Osteocyte (in vitro differentiated cells): ENCODE data around the gene NFIA. TPM values are rescaled to one million over a fixed set of nuclear protein-coding genes. Genes with fewer than 3 reads are reported as not detected.

Source experiments
- DNase-seq: peaks from one replicate; pipeline ENCODE4 v3.0.0; 2021; ENCODE audit warnings: mixed read lengths; ENCODE audit not compliant: unreplicated experiment; ENCODE audit errors: extremely low spot score
- H3K27ac Mint-ChIP-seq: one replicate; pipeline ENCODE4 v1.8.0; 2021; ENCODE audit warnings: mild to moderate bottlenecking, mixed read lengths; ENCODE audit not compliant: unreplicated experiment
- H3K27me3 Mint-ChIP-seq: one replicate; pipeline ENCODE4 v1.8.0; 2021; ENCODE audit warnings: mixed read lengths; ENCODE audit not compliant: unreplicated experiment
- H3K36me3 Mint-ChIP-seq: one replicate; pipeline ENCODE4 v1.8.0; 2021; ENCODE audit warnings: mixed read lengths; ENCODE audit not compliant: unreplicated experiment
- H3K4me1 Mint-ChIP-seq: one replicate; pipeline ENCODE4 v1.8.0; 2021; ENCODE audit warnings: mixed read lengths; ENCODE audit not compliant: unreplicated experiment
- H3K4me3 Mint-ChIP-seq: one replicate; pipeline ENCODE4 v1.8.0; 2021; ENCODE audit warnings: mild to moderate bottlenecking, moderate library complexity, mixed read lengths; ENCODE audit not compliant: unreplicated experiment
- H3K9me3 Mint-ChIP-seq: one replicate; pipeline ENCODE4 v1.8.0; 2021; ENCODE audit warnings: mixed read lengths; ENCODE audit not compliant: unreplicated experiment
- total RNA-seq: library from RNA; stranded (reverse); gene quantifications from 2 replicates; pipeline ENCODE4 v1.2.1, GENCODE V29; 2021
- TF ChIP-seq, protein P1 (sequence below): fragments of 200-600 bp; sonication (generic); IDR thresholded peaks from 2 replicates; pipeline ENCODE4 v1.5.0; 2021; ENCODE audit warnings: antibody characterized with exemption, mild to moderate bottlenecking, moderate library complexity

Gene NFIA
- total RNA-seq, 1 donor from 2014 or later: 46.7 TPM

DNA sequence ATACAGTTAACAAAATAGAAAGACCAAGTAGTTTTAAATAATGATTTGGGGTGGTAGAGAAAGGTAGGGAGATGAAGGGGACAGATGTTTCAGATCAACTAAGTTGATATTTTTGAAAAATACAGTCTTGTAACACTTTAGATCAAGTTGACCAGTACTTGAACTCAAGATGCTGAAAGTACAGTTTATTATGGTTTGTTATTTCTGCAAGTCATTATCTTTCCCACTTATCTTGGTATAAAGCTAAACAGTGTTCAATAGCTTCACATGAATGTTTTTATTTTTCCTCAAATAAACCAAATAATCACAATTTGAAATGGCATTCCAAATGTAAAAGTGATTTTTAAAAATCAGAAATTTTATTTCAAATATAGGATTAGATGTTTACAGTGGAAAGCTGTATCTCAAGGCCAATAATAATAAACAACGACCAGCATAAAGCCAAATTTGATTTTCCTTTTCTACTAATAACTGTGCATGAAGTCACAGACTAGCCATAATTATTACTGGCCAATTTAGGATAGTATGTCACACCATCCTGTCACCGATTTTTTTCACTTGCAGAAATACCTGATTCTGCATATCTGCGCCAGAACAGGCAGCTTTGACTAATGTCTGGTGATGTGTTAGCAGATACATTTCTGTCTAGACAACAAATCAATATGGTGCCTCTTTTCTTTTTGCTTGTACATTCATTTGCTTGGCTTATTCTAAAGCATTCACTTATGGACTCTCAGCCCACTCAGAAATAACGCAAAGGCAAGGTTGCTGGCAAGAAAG, 322.4 kb downstream of the NFIA start:
- TF ChIP-seq, protein P1, sequence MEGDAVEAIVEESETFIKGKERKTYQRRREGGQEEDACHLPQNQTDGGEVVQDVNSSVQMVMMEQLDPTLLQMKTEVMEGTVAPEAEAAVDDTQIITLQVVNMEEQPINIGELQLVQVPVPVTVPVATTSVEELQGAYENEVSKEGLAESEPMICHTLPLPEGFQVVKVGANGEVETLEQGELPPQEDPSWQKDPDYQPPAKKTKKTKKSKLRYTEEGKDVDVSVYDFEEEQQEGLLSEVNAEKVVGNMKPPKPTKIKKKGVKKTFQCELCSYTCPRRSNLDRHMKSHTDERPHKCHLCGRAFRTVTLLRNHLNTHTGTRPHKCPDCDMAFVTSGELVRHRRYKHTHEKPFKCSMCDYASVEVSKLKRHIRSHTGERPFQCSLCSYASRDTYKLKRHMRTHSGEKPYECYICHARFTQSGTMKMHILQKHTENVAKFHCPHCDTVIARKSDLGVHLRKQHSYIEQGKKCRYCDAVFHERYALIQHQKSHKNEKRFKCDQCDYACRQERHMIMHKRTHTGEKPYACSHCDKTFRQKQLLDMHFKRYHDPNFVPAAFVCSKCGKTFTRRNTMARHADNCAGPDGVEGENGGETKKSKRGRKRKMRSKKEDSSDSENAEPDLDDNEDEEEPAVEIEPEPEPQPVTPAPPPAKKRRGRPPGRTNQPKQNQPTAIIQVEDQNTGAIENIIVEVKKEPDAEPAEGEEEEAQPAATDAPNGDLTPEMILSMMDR: no peak
- H3K4me3 Mint-ChIP-seq: no peak overlapping the region
- no peaks in the 10 kb centered on the region for H3K9me3 Mint-ChIP-seq
- peaks cover 30% of the 10 kb centered on the region for H3K36me3 Mint-ChIP-seq
- DNase-seq: no peak
- H3K27ac Mint-ChIP-seq: peak overlapping the region; percentile 61
- peaks cover 32% of the 10 kb centered on the region for H3K4me1 Mint-ChIP-seq
- H3K27me3 Mint-ChIP-seq: no peaks in the 10 kb centered on the region

DNA sequence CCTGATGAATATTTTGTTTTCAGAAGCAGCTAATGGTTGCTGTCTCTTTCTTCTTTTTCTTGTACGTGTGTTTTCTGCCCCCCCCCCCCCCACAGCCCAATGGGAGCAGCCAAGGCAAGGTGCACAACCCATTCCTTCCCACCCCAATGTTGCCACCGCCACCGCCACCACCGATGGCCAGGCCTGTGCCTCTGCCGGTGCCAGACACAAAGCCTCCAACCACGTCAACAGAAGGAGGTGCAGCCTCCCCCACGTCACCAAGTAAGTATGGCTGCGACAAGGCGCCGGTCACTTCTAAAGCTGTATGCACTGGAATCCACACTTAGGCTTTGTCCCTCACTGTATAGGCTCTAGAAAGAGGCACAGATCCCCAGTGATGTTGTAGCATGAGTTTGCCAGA, 324.1 kb downstream of the NFIA start:
- H3K9me3 Mint-ChIP-seq: no peaks in the 10 kb centered on the region
- H3K36me3 Mint-ChIP-seq: peaks cover 32% of the 10 kb centered on the region
- DNase-seq: no peak
- H3K27me3 Mint-ChIP-seq: no peaks in the 10 kb centered on the region
- H3K4me1 Mint-ChIP-seq: peaks cover 26% of the 10 kb centered on the region
- no peak overlapping the region for H3K27ac Mint-ChIP-seq
- TF ChIP-seq, protein P1: no peak
- no peak overlapping the region for H3K4me3 Mint-ChIP-seq

DNA sequence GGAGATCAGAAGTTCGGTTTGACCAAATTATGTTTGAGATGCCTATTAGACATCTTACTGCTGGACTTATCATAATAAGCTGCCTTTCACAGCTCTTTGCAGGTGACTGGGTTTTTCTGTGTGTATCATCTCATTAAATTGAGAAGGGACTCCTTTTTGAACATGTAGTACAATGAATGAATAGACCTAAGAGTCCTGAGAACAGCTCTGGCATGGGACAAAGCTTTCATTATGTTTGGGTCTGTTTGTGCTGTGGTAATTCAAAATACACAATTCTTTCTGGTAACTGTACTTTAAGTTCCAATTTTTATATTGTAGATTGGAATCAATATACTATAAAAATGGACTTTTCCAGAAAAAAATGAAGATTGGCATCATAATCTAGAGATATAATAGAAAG, 330.2 kb downstream of the NFIA start:
- no peaks in the 10 kb centered on the region for H3K9me3 Mint-ChIP-seq
- no peak overlapping the region for H3K27ac Mint-ChIP-seq

DNA sequence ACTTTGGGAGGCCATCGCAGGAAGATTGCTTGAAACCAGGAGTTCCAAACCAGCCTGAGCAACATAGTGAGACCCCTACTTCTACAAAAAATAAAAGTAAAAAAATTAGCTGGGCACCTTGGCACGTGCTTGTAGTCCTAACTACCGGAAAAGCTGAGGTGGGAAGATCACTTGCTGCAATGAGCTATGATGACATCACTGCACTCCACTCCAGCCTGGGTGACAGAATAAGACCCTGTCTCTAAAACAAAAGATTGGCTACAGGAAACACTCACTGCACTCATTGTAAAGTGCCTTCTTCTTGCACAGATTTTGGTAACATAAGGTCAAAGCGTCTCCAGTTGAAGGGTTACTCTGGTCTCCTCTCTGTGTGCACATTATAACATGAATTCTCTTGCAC, 336.8 kb downstream of the NFIA start:
- Mint-ChIP-seq H3K27ac (no peak overlapping the region), H3K4me3 (no peak overlapping the region), H3K4me1 (peaks cover 4% of the 10 kb centered on the region), H3K36me3 (peaks cover 18% of the 10 kb centered on the region), H3K27me3 (no peaks in the 10 kb centered on the region), H3K9me3 (no peaks in the 10 kb centered on the region)
- DNase-seq: no peak
- TF ChIP-seq, protein P1: no peak

More for the DNA sequence above, 330.2 kb downstream of the NFIA start:
- Mint-ChIP-seq H3K36me3 (peaks cover 31% of the 10 kb centered on the region), H3K4me1 (peaks cover 4% of the 10 kb centered on the region), H3K4me3 (no peak overlapping the region), H3K27me3 (no peaks in the 10 kb centered on the region)
- no peak for DNase-seq
- TF ChIP-seq, protein P1: no peak

DNA sequence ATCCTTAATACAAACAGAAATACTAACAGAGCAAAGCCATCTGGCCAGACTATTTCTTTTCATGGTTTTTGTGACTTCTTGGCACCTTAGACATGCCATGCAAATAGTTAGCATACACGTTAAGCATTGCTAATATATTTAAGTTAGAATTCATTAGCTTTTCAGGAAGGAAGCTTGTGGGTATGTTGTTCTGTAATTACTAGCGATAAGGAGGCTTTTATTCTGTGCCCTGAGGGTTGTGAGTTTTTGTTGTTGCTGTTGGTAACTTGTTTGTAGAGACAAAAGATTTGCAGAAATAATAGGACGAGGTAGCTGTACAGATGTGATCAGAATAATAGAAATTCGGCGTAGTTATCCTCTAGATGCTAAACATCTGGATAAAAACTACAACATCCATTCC, 337.3 kb downstream of the NFIA start:
- no peak for DNase-seq
- Mint-ChIP-seq H3K4me3 (no peak overlapping the region), H3K36me3 (peaks cover 18% of the 10 kb centered on the region), H3K4me1 (peaks cover 4% of the 10 kb centered on the region), H3K27me3 (no peaks in the 10 kb centered on the region), H3K27ac (no peak overlapping the region), H3K9me3 (no peaks in the 10 kb centered on the region)
- TF ChIP-seq, protein P1: no peak
